ENCODE results near the gene NR5A2. TPM values are rescaled to one million over a fixed set of nuclear protein-coding genes. Genes with fewer than 3 reads are reported as not detected.

Gene NR5A2
- total and polyA plus RNA-seq, 7 experiments from 2014 or later, result 0.10 TPM; not detected in 6

- Histone ChIP-seq H3K9me3 (ENCODE audit: control insufficient read depth in 2 of 3, low read length in 3 of 3) (no peaks in the 10 kb centered on the region), H3K27me3 (ENCODE audit: control insufficient read depth in 2 of 2, insufficient read depth in 2 of 2, low read length in 2 of 2) (no peaks in the 10 kb centered on the region), H3K27ac (ENCODE audit: low read depth, low read length) (no peak overlapping the region), H3K4me1 (ENCODE audit: control insufficient read depth in 2 of 2, insufficient read depth in 2 of 2, low read length in 2 of 2) (no peaks in the 10 kb centered on the region), H3K4me3 (ENCODE audit: low read length) (no peak overlapping the region), H3K36me3 (ENCODE audit: control insufficient read depth in 2 of 3, insufficient read depth in 3 of 3, low read length in 3 of 3) (no peaks in the 10 kb centered on the region)
- peaks cover 0 to 12% (median 0%) of the 10 kb centered on the region in 11 donors for H3K9me3 Mint-ChIP-seq
- H3K27me3 Mint-ChIP-seq, result peaks cover 0 to 17% (median 4%) of the 10 kb centered on the region in 5 donors
- intact Hi-C loops (cut with micrococcal nuclease), result no loop called here
- no peak overlapping the region for H3K27ac Mint-ChIP-seq
- DNase-seq (no peak), ATAC-seq (no peak)
- no peaks in the 10 kb centered on the region for H3K36me3 Mint-ChIP-seq
- ChIA-PET POLR2A (interaction anchor here (0.6 kb wide), 1 partner anchor 537 kb away, joined by 3 read pairs; no protein-coding TSS in a partner anchor), CTCF (no interaction called here)
- H3K4me1 Mint-ChIP-seq, result peaks cover 0 to 7% (median 0%) of the 10 kb centered on the region in 7 donors
- H3K4me3 Mint-ChIP-seq, result no peak overlapping the region
Observed at GRCh38 chr1:200206761-200207160, 179.3 kb downstream of the NR5A2 start.

DNA sequence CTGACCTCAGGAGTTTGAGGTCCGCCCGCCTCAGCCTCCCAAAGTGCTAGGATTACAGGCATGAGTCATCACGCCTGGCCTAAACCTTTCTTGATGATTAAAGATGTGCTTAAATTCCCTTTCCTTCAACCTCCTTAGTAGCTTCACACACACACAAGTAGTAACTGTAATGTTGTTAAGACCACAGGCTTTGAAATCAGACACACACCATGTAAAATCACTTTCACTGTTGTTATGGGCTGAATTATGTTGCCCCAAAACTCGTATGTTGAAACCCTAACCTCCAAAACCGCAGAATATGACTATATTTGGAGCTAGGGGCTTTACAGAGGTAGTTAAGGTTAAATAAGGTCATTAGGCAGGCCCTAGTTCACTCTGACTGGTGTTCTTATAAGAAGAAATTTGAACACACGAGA is 180.2 kb downstream of the NR5A2 start:
- Histone ChIP-seq H3K36me3 (ENCODE audit: control insufficient read depth in 2 of 3, insufficient read depth in 3 of 3, low read length in 3 of 3) (no peaks in the 10 kb centered on the region), H3K9me3 (ENCODE audit: control insufficient read depth in 2 of 3, low read length in 3 of 3) (no peaks in the 10 kb centered on the region), H3K4me1 (ENCODE audit: control insufficient read depth in 2 of 2, insufficient read depth in 2 of 2, low read length in 2 of 2) (no peaks in the 10 kb centered on the region), H3K27me3 (ENCODE audit: control insufficient read depth in 2 of 2, insufficient read depth in 2 of 2, low read length in 2 of 2) (no peaks in the 10 kb centered on the region), H3K27ac (ENCODE audit: low read depth, low read length) (no peak overlapping the region), H3K4me3 (ENCODE audit: low read length) (no peak overlapping the region)
- H3K4me1 Mint-ChIP-seq, result peaks cover 0 to 7% (median 0%) of the 10 kb centered on the region in 7 donors
- H3K36me3 Mint-ChIP-seq, result no peaks in the 10 kb centered on the region
- H3K27ac Mint-ChIP-seq, result no peak overlapping the region
- H3K9me3 Mint-ChIP-seq, result peaks cover 0 to 7% (median 0%) of the 10 kb centered on the region in 11 donors
- ChIA-PET CTCF (no interaction called here), POLR2A (interaction anchor here (0.6 kb wide), 1 partner anchor 538 kb away, joined by 3 read pairs; no protein-coding TSS in a partner anchor)
- ATAC-seq (peak; percentile 44), DNase-seq (peak in 1 of 9 donors; percentile 5)
- H3K4me3 Mint-ChIP-seq, result no peak overlapping the region
- intact Hi-C loops (cut with micrococcal nuclease), result no loop called here
- H3K27me3 Mint-ChIP-seq, result peaks cover 0 to 13% (median under 1%) of the 10 kb centered on the region in 5 donors

DNA sequence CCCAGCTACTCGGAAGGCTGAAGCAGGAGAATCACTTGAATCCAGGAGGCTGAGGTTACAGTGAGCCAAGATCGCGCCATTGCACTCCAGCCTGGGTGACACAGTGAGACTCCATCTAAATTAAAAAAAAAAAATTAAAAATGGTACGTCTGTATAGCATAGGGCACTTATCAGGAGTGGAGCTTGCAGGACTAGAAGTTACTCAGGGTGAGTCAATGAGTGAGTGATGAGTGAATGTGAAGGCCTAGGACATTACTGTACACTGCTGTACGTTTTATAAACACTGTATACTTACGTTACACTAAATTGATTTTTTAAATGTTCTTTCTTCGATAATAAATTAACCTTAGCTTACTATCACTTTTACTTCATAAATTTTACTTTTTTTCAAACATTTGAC is 183.6 kb downstream of the NR5A2 start:
- H3K36me3 Mint-ChIP-seq, result peaks cover 0 to 11% (median 3%) of the 10 kb centered on the region in 5 donors
- Histone ChIP-seq H3K9me3 (ENCODE audit: control insufficient read depth in 2 of 3, low read length in 3 of 3) (no peaks in the 10 kb centered on the region), H3K36me3 (ENCODE audit: control insufficient read depth in 2 of 3, insufficient read depth in 3 of 3, low read length in 3 of 3) (no peaks in the 10 kb centered on the region), H3K4me3 (ENCODE audit: low read length) (no peak overlapping the region), H3K4me1 (ENCODE audit: control insufficient read depth in 2 of 2, insufficient read depth in 2 of 2, low read length in 2 of 2) (no peaks in the 10 kb centered on the region), H3K27me3 (ENCODE audit: control insufficient read depth in 2 of 2, insufficient read depth in 2 of 2, low read length in 2 of 2) (no peaks in the 10 kb centered on the region), H3K27ac (ENCODE audit: low read depth, low read length) (no peak overlapping the region)
- H3K4me1 Mint-ChIP-seq, result peaks cover 0 to 7% (median 0%) of the 10 kb centered on the region in 7 donors
- intact Hi-C loops (cut with micrococcal nuclease), result no loop called here
- H3K9me3 Mint-ChIP-seq, result peaks cover 2 to 18% (median 6%) of the 10 kb centered on the region in 11 donors
- H3K27ac Mint-ChIP-seq, result no peak overlapping the region
- DNase-seq (no peak), ATAC-seq (no peak)
- peaks cover 0 to 6% (median 5%) of the 10 kb centered on the region in 5 donors for H3K27me3 Mint-ChIP-seq
- no peak overlapping the region for H3K4me3 Mint-ChIP-seq
- CTCF ChIA-PET, result no interaction called here
- POLR2A ChIA-PET, result no interaction called here

DNA sequence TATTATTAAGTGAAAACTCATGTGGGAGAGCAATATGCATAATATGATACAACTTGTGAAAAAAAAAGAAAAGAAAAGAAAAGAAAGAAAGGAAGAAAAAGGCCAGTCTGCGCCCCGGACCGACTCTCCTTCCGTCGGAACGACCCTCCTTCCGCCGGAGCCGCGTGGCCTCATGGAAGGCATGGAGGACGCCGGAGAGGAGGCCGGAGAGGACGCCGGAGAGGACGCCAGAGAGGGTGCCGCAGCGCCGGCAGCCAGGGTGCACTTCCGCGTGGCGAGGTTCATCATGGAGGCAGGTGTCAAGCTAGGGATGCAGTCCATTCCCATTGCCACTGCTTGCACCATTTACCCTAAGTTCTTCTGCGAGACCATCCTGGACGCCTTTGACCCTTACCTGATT is 185.9 kb downstream of the NR5A2 start:
- Mint-ChIP-seq H3K9me3 (peaks cover 0 to 18% (median 5%) of the 10 kb centered on the region in 11 donors), H3K36me3 (peaks cover 0 to 11% (median 3%) of the 10 kb centered on the region in 5 donors), H3K4me3 (no peak overlapping the region), H3K4me1 (peaks cover 0 to 9% (median 0%) of the 10 kb centered on the region in 7 donors), H3K27ac (no peak overlapping the region), H3K27me3 (peaks cover 0 to 5% (median 4%) of the 10 kb centered on the region in 5 donors)
- H3K27me3 ChIP-seq (ENCODE audit: control insufficient read depth in 2 of 2, insufficient read depth in 2 of 2, low read length in 2 of 2), result no peaks in the 10 kb centered on the region
- intact Hi-C loops (cut with micrococcal nuclease), result no loop called here
- no peak overlapping the region for H3K4me3 ChIP-seq (ENCODE audit: low read length)
- ChIA-PET CTCF (no interaction called here), POLR2A (no interaction called here)
- DNase-seq (no peak), ATAC-seq (no peak)
- H3K36me3 ChIP-seq (ENCODE audit: control insufficient read depth in 2 of 3, insufficient read depth in 3 of 3, low read length in 3 of 3), result no peaks in the 10 kb centered on the region
- H3K27ac ChIP-seq (ENCODE audit: low read depth, low read length), result no peak overlapping the region
- no peaks in the 10 kb centered on the region for H3K4me1 ChIP-seq (ENCODE audit: control insufficient read depth in 2 of 2, insufficient read depth in 2 of 2, low read length in 2 of 2)
- H3K9me3 ChIP-seq (ENCODE audit: control insufficient read depth in 2 of 3, low read length in 3 of 3), result no peaks in the 10 kb centered on the region

- H3K4me3 ChIP-seq (ENCODE audit: low read length), result no peak overlapping the region
- H3K27me3 ChIP-seq (ENCODE audit: control insufficient read depth in 2 of 2, insufficient read depth in 2 of 2, low read length in 2 of 2), result no peaks in the 10 kb centered on the region
- Mint-ChIP-seq H3K27me3 (peaks cover 0 to 10% (median 5%) of the 10 kb centered on the region in 5 donors), H3K36me3 (peaks cover 0 to 11% (median 3%) of the 10 kb centered on the region in 5 donors), H3K9me3 (peaks cover 0 to 18% (median 6%) of the 10 kb centered on the region in 11 donors), H3K4me1 (peaks cover 0 to 12% (median 0%) of the 10 kb centered on the region in 7 donors), H3K27ac (no peak overlapping the region), H3K4me3 (no peak overlapping the region)
- no peak for ATAC-seq
- no peaks in the 10 kb centered on the region for H3K9me3 ChIP-seq (ENCODE audit: control insufficient read depth in 2 of 3, low read length in 3 of 3)
- intact Hi-C loops (cut with micrococcal nuclease), result no loop called here
- CTCF ChIA-PET, result no interaction called here
- POLR2A ChIA-PET, result no interaction called here
- H3K4me1 ChIP-seq (ENCODE audit: control insufficient read depth in 2 of 2, insufficient read depth in 2 of 2, low read length in 2 of 2), result no peaks in the 10 kb centered on the region
- no peaks in the 10 kb centered on the region for H3K36me3 ChIP-seq (ENCODE audit: control insufficient read depth in 2 of 3, insufficient read depth in 3 of 3, low read length in 3 of 3)
- no peak overlapping the region for H3K27ac ChIP-seq (ENCODE audit: low read depth, low read length)
- no peak for DNase-seq
Observed at GRCh38 chr1:200213921-200214320, 186.4 kb downstream of the NR5A2 start.

DNA sequence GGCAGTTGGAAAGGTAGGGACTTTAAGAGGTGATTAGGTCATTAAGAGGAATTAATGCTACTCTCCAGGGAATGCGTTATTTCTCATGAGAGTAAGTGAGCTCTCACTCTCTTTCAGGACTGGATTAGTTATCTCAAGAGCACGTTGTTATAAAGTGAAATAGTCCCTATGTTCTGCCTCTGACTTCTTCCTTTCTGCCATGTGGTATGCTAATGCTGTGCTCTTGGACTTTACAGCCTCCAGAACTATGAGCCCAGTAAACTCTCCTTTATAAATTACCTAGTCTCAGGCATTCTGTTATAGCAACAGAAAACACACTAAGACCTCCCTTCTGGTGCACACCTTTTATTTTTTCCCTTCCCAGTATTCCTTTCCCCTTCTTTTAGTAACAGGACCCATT is 187.8 kb downstream of the NR5A2 start:
- no peaks in the 10 kb centered on the region for H3K27me3 ChIP-seq (ENCODE audit: control insufficient read depth in 2 of 2, insufficient read depth in 2 of 2, low read length in 2 of 2)
- intact Hi-C loops (cut with micrococcal nuclease), result no loop called here
- no peaks in the 10 kb centered on the region for H3K36me3 ChIP-seq (ENCODE audit: control insufficient read depth in 2 of 3, insufficient read depth in 3 of 3, low read length in 3 of 3)
- DNase-seq, result no peak
- Mint-ChIP-seq H3K4me3 (no peak overlapping the region), H3K9me3 (peaks cover 0 to 18% (median 6%) of the 10 kb centered on the region in 11 donors), H3K4me1 (peaks cover 0 to 12% (median 0%) of the 10 kb centered on the region in 7 donors), H3K27ac (no peak overlapping the region), H3K36me3 (peaks cover 0 to 11% (median 3%) of the 10 kb centered on the region in 5 donors), H3K27me3 (peaks cover 0 to 15% (median 5%) of the 10 kb centered on the region in 5 donors)
- ChIA-PET CTCF (no interaction called here), POLR2A (no interaction called here)
- no peak for ATAC-seq
- no peaks in the 10 kb centered on the region for H3K9me3 ChIP-seq (ENCODE audit: control insufficient read depth in 2 of 3, low read length in 3 of 3)
- H3K27ac ChIP-seq (ENCODE audit: low read depth, low read length), result no peak overlapping the region
- H3K4me1 ChIP-seq (ENCODE audit: control insufficient read depth in 2 of 2, insufficient read depth in 2 of 2, low read length in 2 of 2), result no peaks in the 10 kb centered on the region
- no peak overlapping the region for H3K4me3 ChIP-seq (ENCODE audit: low read length)

GRCh38 chr1:200217703-200218102 is 190.2 kb downstream of the NR5A2 start:
- Histone ChIP-seq H3K9me3 (ENCODE audit: control insufficient read depth in 2 of 3, low read length in 3 of 3) (no peaks in the 10 kb centered on the region), H3K4me1 (ENCODE audit: control insufficient read depth in 2 of 2, insufficient read depth in 2 of 2, low read length in 2 of 2) (no peaks in the 10 kb centered on the region), H3K36me3 (ENCODE audit: control insufficient read depth in 2 of 3, insufficient read depth in 3 of 3, low read length in 3 of 3) (no peaks in the 10 kb centered on the region), H3K27me3 (ENCODE audit: control insufficient read depth in 2 of 2, insufficient read depth in 2 of 2, low read length in 2 of 2) (no peaks in the 10 kb centered on the region), H3K27ac (ENCODE audit: low read depth, low read length) (no peak overlapping the region), H3K4me3 (ENCODE audit: low read length) (no peak overlapping the region)
- DNase-seq (no peak), ATAC-seq (no peak)
- Mint-ChIP-seq H3K4me1 (peaks cover 0 to 16% (median 0%) of the 10 kb centered on the region in 7 donors), H3K27me3 (peaks cover 0 to 20% (median 5%) of the 10 kb centered on the region in 5 donors), H3K36me3 (peaks cover 0 to 15% (median 3%) of the 10 kb centered on the region in 5 donors), H3K27ac (no peak overlapping the region), H3K9me3 (peaks cover 0 to 18% (median 6%) of the 10 kb centered on the region in 11 donors), H3K4me3 (no peak overlapping the region)
- intact Hi-C loops (cut with micrococcal nuclease), result no loop called here
- ChIA-PET CTCF (no interaction called here), POLR2A (no interaction called here)

Measured in naive thymus-derived CD4-positive, alpha-beta T cell (primary cell).